ENCODE data around the gene ULK3. TPM values are rescaled to one million over a fixed set of nuclear protein-coding genes. Genes with fewer than 3 reads are reported as not detected.

ULK3 gene
- total RNA-seq, 1 experiment from 2014 or later, result 38.9 TPM

DNA sequence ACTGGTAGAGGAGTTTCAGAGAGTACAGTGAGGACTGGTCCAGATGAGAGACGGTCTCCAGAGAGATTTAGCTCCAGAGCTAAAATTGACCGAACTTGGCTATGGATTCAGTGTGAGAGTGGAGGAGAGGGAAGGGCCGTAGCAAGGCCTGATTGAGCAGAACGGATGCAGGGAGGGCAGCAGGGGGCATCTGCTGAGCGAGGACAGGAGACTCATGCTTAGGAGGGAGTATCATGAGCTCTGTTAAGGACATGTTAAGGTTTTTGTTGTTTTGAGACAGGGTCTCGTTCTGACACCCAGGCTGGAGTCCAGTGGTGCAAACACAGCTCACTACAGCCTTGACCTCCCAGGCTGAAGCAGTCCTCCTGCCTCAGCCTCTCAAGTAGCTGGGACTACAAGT is 38.0 kb downstream of the ULK3 start (continued):
- TF ChIP-seq, protein P1, sequence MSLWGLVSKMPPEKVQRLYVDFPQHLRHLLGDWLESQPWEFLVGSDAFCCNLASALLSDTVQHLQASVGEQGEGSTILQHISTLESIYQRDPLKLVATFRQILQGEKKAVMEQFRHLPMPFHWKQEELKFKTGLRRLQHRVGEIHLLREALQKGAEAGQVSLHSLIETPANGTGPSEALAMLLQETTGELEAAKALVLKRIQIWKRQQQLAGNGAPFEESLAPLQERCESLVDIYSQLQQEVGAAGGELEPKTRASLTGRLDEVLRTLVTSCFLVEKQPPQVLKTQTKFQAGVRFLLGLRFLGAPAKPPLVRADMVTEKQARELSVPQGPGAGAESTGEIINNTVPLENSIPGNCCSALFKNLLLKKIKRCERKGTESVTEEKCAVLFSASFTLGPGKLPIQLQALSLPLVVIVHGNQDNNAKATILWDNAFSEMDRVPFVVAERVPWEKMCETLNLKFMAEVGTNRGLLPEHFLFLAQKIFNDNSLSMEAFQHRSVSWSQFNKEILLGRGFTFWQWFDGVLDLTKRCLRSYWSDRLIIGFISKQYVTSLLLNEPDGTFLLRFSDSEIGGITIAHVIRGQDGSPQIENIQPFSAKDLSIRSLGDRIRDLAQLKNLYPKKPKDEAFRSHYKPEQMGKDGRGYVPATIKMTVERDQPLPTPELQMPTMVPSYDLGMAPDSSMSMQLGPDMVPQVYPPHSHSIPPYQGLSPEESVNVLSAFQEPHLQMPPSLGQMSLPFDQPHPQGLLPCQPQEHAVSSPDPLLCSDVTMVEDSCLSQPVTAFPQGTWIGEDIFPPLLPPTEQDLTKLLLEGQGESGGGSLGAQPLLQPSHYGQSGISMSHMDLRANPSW (CRISPR knock-in tag; conservative IDR thresholded peaks at IDR 0.05; ENCODE audit: low read depth), result no peak
- TF ChIP-seq ZNF416 (CRISPR knock-in tag; IDR thresholded peaks at IDR 0.05) (no peak), SMAD4 (CRISPR knock-in tag; IDR thresholded peaks at IDR 0.05) (no peak), FOXJ3 (CRISPR knock-in tag; IDR thresholded peaks at IDR 0.05; ENCODE audit: borderline replicate concordance) (no peak), ZBTB21 (CRISPR knock-in tag; IDR thresholded peaks at IDR 0.05; ENCODE audit: borderline replicate concordance) (no peak)
- TF ChIP-seq, protein P2, sequence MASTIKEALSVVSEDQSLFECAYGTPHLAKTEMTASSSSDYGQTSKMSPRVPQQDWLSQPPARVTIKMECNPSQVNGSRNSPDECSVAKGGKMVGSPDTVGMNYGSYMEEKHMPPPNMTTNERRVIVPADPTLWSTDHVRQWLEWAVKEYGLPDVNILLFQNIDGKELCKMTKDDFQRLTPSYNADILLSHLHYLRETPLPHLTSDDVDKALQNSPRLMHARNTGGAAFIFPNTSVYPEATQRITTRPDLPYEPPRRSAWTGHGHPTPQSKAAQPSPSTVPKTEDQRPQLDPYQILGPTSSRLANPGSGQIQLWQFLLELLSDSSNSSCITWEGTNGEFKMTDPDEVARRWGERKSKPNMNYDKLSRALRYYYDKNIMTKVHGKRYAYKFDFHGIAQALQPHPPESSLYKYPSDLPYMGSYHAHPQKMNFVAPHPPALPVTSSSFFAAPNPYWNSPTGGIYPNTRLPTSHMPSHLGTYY (CRISPR knock-in tag; IDR thresholded peaks at IDR 0.05), result no peak

DNA sequence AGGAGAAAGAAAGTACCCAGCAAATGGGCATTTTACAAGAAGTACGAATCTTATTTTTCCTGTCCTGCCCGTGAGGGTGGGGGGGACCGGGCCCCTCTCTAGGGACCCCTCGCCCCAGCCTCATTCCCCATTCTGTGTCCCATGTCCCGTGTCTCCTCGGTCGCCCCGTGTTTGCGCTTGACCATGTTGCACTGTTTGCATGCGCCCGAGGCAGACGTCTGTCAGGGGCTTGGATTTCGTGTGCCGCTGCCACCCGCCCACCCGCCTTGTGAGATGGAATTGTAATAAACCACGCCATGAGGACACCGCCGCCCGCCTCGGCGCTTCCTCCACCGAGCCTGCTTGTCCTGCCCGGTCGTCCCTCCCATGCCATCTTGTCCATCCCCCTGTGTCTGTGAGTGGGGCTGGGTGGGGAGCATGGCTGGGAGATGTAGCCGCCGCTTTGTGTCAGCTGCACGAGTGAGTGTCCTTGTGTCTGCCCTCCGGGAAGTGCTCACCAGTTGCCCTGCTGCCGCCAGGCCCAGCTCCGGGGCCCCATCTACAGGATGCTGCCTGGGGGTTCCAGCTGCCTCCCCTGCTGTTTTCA is 40.0 kb downstream of the ULK3 start:
- ChIA-PET POLR2A (no interaction called here), CTCF (interaction anchor here (1.5 to 1.6 kb wide), 2 partner anchors 32 to 171 kb away, joined by 5 read pairs; no protein-coding TSS in a partner anchor)
- Mint-ChIP-seq H3K27me3 (ENCODE audit: low read depth) (no peaks in the 10 kb centered on the region), H3K27ac (no peak overlapping the region), H3K4me3 (no peak overlapping the region), H3K4me1 (0 out of 2 replicates have a peak, but pooled peaks cover 2% of the 10 kb centered on the region), H3K9me3 (no peaks in the 10 kb centered on the region), H3K36me3 (peaks cover 7% of the 10 kb centered on the region; the same call in 1 of the 2 replicates)
- TF ChIP-seq JAZF1 (CRISPR knock-in tag; IDR thresholded peaks at IDR 0.05) (no peak), JUN (CRISPR knock-in tag; IDR thresholded peaks at IDR 0.05) (no peak), ZNF138 (CRISPR knock-in tag; conservative IDR thresholded peaks at IDR 0.05) (no peak), SMAD3 (CRISPR knock-in tag; IDR thresholded peaks at IDR 0.05; ENCODE audit: borderline replicate concordance) (no peak)
- no peak for DNase-seq (ENCODE audit: low spot score)
- no peak for ATAC-seq

DNA sequence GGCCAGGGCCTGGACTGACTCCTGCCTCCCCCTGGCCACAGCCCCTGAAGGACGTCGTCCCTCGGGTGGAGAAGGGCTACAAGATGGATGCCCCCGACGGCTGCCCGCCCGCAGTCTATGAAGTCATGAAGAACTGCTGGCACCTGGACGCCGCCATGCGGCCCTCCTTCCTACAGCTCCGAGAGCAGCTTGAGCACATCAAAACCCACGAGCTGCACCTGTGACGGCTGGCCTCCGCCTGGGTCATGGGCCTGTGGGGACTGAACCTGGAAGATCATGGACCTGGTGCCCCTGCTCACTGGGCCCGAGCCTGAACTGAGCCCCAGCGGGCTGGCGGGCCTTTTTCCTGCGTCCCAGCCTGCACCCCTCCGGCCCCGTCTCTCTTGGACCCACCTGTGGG is 40.7 kb downstream of the ULK3 start:
- no peak for DNase-seq (ENCODE audit: low spot score)
- Mint-ChIP-seq H3K4me1 (0 out of 2 replicates have a peak, but pooled peaks cover 2% of the 10 kb centered on the region), H3K27me3 (ENCODE audit: low read depth) (no peaks in the 10 kb centered on the region), H3K9me3 (no peaks in the 10 kb centered on the region), H3K36me3 (peaks cover 7% of the 10 kb centered on the region; the same call in 1 of the 2 replicates), H3K4me3 (no peak overlapping the region), H3K27ac (no peak overlapping the region)
- no peak for ATAC-seq
- POLR2A ChIA-PET, result no interaction called here
- CTCF ChIA-PET, result interaction anchor here (1.0 to 1.5 kb wide), 2 partner anchors 21 to 31 kb away, joined by 3 to 5 read pairs; partner anchors contain the start of gene CSK
- TF ChIP-seq PRRX2 (CRISPR knock-in tag; IDR thresholded peaks at IDR 0.05), result no peak
- TF ChIP-seq, protein P3, sequence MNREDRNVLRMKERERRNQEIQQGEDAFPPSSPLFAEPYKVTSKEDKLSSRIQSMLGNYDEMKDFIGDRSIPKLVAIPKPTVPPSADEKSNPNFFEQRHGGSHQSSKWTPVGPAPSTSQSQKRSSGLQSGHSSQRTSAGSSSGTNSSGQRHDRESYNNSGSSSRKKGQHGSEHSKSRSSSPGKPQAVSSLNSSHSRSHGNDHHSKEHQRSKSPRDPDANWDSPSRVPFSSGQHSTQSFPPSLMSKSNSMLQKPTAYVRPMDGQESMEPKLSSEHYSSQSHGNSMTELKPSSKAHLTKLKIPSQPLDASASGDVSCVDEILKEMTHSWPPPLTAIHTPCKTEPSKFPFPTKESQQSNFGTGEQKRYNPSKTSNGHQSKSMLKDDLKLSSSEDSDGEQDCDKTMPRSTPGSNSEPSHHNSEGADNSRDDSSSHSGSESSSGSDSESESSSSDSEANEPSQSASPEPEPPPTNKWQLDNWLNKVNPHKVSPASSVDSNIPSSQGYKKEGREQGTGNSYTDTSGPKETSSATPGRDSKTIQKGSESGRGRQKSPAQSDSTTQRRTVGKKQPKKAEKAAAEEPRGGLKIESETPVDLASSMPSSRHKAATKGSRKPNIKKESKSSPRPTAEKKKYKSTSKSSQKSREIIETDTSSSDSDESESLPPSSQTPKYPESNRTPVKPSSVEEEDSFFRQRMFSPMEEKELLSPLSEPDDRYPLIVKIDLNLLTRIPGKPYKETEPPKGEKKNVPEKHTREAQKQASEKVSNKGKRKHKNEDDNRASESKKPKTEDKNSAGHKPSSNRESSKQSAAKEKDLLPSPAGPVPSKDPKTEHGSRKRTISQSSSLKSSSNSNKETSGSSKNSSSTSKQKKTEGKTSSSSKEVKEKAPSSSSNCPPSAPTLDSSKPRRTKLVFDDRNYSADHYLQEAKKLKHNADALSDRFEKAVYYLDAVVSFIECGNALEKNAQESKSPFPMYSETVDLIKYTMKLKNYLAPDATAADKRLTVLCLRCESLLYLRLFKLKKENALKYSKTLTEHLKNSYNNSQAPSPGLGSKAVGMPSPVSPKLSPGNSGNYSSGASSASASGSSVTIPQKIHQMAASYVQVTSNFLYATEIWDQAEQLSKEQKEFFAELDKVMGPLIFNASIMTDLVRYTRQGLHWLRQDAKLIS (CRISPR knock-in tag; IDR thresholded peaks at IDR 0.05; ENCODE audit: borderline replicate concordance), result no peak
- TF ChIP-seq, protein P4, sequence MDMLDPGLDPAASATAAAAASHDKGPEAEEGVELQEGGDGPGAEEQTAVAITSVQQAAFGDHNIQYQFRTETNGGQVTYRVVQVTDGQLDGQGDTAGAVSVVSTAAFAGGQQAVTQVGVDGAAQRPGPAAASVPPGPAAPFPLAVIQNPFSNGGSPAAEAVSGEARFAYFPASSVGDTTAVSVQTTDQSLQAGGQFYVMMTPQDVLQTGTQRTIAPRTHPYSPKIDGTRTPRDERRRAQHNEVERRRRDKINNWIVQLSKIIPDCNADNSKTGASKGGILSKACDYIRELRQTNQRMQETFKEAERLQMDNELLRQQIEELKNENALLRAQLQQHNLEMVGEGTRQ (CRISPR knock-in tag; IDR thresholded peaks at IDR 0.05), result no peak
- TF ChIP-seq, protein P5, sequence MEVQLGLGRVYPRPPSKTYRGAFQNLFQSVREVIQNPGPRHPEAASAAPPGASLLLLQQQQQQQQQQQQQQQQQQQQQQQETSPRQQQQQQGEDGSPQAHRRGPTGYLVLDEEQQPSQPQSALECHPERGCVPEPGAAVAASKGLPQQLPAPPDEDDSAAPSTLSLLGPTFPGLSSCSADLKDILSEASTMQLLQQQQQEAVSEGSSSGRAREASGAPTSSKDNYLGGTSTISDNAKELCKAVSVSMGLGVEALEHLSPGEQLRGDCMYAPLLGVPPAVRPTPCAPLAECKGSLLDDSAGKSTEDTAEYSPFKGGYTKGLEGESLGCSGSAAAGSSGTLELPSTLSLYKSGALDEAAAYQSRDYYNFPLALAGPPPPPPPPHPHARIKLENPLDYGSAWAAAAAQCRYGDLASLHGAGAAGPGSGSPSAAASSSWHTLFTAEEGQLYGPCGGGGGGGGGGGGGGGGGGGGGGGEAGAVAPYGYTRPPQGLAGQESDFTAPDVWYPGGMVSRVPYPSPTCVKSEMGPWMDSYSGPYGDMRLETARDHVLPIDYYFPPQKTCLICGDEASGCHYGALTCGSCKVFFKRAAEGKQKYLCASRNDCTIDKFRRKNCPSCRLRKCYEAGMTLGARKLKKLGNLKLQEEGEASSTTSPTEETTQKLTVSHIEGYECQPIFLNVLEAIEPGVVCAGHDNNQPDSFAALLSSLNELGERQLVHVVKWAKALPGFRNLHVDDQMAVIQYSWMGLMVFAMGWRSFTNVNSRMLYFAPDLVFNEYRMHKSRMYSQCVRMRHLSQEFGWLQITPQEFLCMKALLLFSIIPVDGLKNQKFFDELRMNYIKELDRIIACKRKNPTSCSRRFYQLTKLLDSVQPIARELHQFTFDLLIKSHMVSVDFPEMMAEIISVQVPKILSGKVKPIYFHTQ (CRISPR knock-in tag; IDR thresholded peaks at IDR 0.05), result no peak
- TF ChIP-seq, protein P6, sequence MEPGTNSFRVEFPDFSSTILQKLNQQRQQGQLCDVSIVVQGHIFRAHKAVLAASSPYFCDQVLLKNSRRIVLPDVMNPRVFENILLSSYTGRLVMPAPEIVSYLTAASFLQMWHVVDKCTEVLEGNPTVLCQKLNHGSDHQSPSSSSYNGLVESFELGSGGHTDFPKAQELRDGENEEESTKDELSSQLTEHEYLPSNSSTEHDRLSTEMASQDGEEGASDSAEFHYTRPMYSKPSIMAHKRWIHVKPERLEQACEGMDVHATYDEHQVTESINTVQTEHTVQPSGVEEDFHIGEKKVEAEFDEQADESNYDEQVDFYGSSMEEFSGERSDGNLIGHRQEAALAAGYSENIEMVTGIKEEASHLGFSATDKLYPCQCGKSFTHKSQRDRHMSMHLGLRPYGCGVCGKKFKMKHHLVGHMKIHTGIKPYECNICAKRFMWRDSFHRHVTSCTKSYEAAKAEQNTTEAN (CRISPR knock-in tag; IDR thresholded peaks at IDR 0.05), result no peak
- no peak for TF ChIP-seq HMGA2 (CRISPR knock-in tag; IDR thresholded peaks at IDR 0.05)
- TF ChIP-seq GABPB1 (CRISPR knock-in tag; IDR thresholded peaks at IDR 0.05), result no peak
- TF ChIP-seq CREB1 (CRISPR knock-in tag; IDR thresholded peaks at IDR 0.05), result no peak
- TF ChIP-seq, protein P7, sequence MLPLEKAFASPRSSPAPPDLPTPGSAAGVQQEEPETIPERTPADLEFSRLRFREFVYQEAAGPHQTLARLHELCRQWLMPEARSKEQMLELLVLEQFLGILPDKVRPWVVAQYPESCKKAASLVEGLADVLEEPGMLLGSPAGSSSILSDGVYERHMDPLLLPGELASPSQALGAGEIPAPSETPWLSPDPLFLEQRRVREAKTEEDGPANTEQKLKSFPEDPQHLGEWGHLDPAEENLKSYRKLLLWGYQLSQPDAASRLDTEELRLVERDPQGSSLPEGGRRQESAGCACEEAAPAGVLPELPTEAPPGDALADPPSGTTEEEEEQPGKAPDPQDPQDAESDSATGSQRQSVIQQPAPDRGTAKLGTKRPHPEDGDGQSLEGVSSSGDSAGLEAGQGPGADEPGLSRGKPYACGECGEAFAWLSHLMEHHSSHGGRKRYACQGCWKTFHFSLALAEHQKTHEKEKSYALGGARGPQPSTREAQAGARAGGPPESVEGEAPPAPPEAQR (CRISPR knock-in tag; IDR thresholded peaks at IDR 0.05), result no peak

Measured in WTC11 (cell line).